CD14-positive monocyte (primary cell): ENCODE results near the gene ACOT7. TPM values are rescaled to one million over a fixed set of nuclear protein-coding genes. Genes with fewer than 3 reads are reported as not detected.

Source experiments
- DNase-seq, 3 donors: peaks; one replicate each; pipeline ENCODE4 v3.0.0-alpha.2; 2011 to 2022
- H2AFZ ChIP-seq: 2 replicates; pipeline ENCODE4 v1.6.0; 2012; ENCODE audit warnings: mild to moderate bottlenecking, low read depth, low read length, inconsistent platforms; ENCODE audit not compliant: insufficient read depth, poor library complexity, severe bottlenecking
- H3K27ac ChIP-seq, 2 donors: 1 replicate in 1 of 2; 2 replicates in 1 of 2; pipeline ENCODE4 v1.5.1; 2012 to 2013; ENCODE audit warnings: low read length in 2 of 2, control low read depth in 1 of 2, inconsistent platforms in 1 of 2, low read depth in 1 of 2, mild to moderate bottlenecking in 1 of 2
- H3K27me3 ChIP-seq, 2 donors: one replicate each; pipeline versions ENCODE4 v1.6.0 to v1.6.1; 2011 to 2013; ENCODE audit warnings: low read length in 2 of 2; ENCODE audit not compliant: control insufficient read depth in 2 of 2, insufficient read depth in 2 of 2
- H3K36me3 ChIP-seq, 2 donors: replicated peaks in 1 of 2; 1 replicate in 1 of 2; 2 replicates in 1 of 2; pipeline versions ENCODE4 v1.5.1 to v1.6.1; 2012 to 2013; ENCODE audit warnings: low read length in 2 of 2, control low read depth in 1 of 2, inconsistent platforms in 1 of 2, mild to moderate bottlenecking in 1 of 2; ENCODE audit not compliant: insufficient read depth in 2 of 2, control insufficient read depth in 1 of 2
- H3K4me1 ChIP-seq, 2 donors: 1 replicate in 1 of 2; 2 replicates in 1 of 2; pipeline versions ENCODE4 v1.5.1 to v1.6.1; 2012 to 2013; ENCODE audit warnings: low read length in 2 of 2, control low read depth in 1 of 2, inconsistent platforms in 1 of 2, mild to moderate bottlenecking in 1 of 2, moderate library complexity in 1 of 2; ENCODE audit not compliant: insufficient read depth in 2 of 2, control insufficient read depth in 1 of 2
- H3K4me2 ChIP-seq: replicated peaks from 2 replicates; pipeline ENCODE3; 2012; ENCODE audit warnings: low read length, moderate library complexity, mild to moderate bottlenecking; ENCODE audit not compliant: poor library complexity, severe bottlenecking; ENCODE audit errors: extremely low read depth
- H3K4me3 ChIP-seq, 3 experiments: fragments of 200-600 bp in 1 of 3; sonication (generic) in 1 of 3; replicated peaks in 1 of 3; 1 replicate in 2 of 3; 2 replicates in 1 of 3; pipeline ENCODE4 v1.5.1; 2011 to 2013; ENCODE audit warnings: low read length in 3 of 3, mild to moderate bottlenecking in 3 of 3, control low read depth in 2 of 3, low read depth in 2 of 3, inconsistent platforms in 1 of 3, moderate library complexity in 1 of 3
- H3K79me2 ChIP-seq: 2 replicates; pipeline ENCODE4 v1.6.0; 2012; ENCODE audit warnings: mild to moderate bottlenecking, control low read depth, inconsistent platforms, low read length, moderate library complexity; ENCODE audit not compliant: insufficient read depth
- H3K9ac ChIP-seq: 2 replicates; pipeline ENCODE4 v1.6.0; 2017; ENCODE audit warnings: low read length, mild to moderate bottlenecking; ENCODE audit not compliant: insufficient read depth, poor library complexity, severe bottlenecking
- H3K9me3 ChIP-seq, 2 donors: replicated peaks in 1 of 2; 1 replicate in 1 of 2; 2 replicates in 1 of 2; pipeline versions ENCODE4 v1.5.1 to v1.6.1; 2012 to 2013; ENCODE audit warnings: low read length in 2 of 2, control low read depth in 1 of 2; ENCODE audit not compliant: control insufficient read depth in 1 of 2, insufficient read depth in 1 of 2
- H4K20me1 ChIP-seq: 2 replicates; pipeline ENCODE4 v1.6.0; 2012; ENCODE audit warnings: mild to moderate bottlenecking, low read length, control low read depth, moderate library complexity; ENCODE audit not compliant: insufficient read depth
- H3K27ac Mint-ChIP-seq, 7 donors: one replicate each; pipeline ENCODE4 v1.8.0; 2020; ENCODE audit warnings: mild to moderate bottlenecking in 7 of 7, mixed read lengths in 7 of 7, moderate library complexity in 6 of 7, inconsistent platforms in 2 of 7
- H3K27me3 Mint-ChIP-seq, 3 donors: one replicate each; pipeline ENCODE4 v1.8.0; 2021 to 2022; ENCODE audit warnings: low read depth in 3 of 3, mild to moderate bottlenecking in 3 of 3, mixed read lengths in 3 of 3, moderate library complexity in 3 of 3, inconsistent platforms in 1 of 3
- H3K36me3 Mint-ChIP-seq, 2 donors: one replicate each; pipeline ENCODE4 v1.8.0; 2020; ENCODE audit warnings: mixed read lengths in 2 of 2, inconsistent platforms in 1 of 2, mild to moderate bottlenecking in 1 of 2
- H3K4me1 Mint-ChIP-seq: one replicate; pipeline ENCODE4 v1.8.0; 2020; ENCODE audit warnings: mild to moderate bottlenecking, mixed read lengths
- H3K4me3 Mint-ChIP-seq, 2 donors: one replicate each; pipeline ENCODE4 v1.8.0; 2020; ENCODE audit warnings: mild to moderate bottlenecking in 2 of 2, mixed read lengths in 2 of 2, moderate library complexity in 1 of 2
- H3K9me3 Mint-ChIP-seq, 7 donors: one replicate each; pipeline ENCODE4 v1.8.0; 2020 to 2022; ENCODE audit warnings: mixed read lengths in 7 of 7, mild to moderate bottlenecking in 6 of 7, moderate library complexity in 6 of 7, inconsistent platforms in 2 of 7
- CTCF ChIP-seq: fragments of 200-600 bp; IDR thresholded peaks from one replicate; pipeline ENCODE4 v1.8.0; 2022; ENCODE audit warnings: antibody characterized with exemption, mild to moderate bottlenecking
- WGBS: methylation state at CpG from one replicate; pipeline ENCODE4 v1.1.5; 2013; ENCODE audit warnings: missing lambda C conversion rate; ENCODE audit not compliant: insufficient coverage; 5-methylcytosine and 5-hydroxymethylcytosine counted together
- intact Hi-C, 2 donors: fragments of 100-400 bp; cut with micrococcal nuclease; formaldehyde crosslinking; loops; one replicate each; pipeline versions ENCODE4 v1.15.0 to v1.15.1; 2023
- polyA plus RNA-seq, 3 donors: library from polyadenylated mRNA; depleted of rRNA in 1 of 3; unstranded in 2 of 3; stranded (reverse) in 1 of 3; fragments of 300-500 nt in 2 of 3; fragments of >200 nt in 1 of 3; fragmentation: Illumina TruSeq in 2 of 3; gene quantifications; 1 replicate in 2 of 3; 2 replicates in 1 of 3; pipeline ENCODE4 v1.2.3, GENCODE V29; 2012 to 2021

Gene ACOT7
- polyA plus RNA-seq, 3 donors = 0.63 to 4.3 (median 1.4) TPM

GRCh38 chr1:6294080-6294889 is 99.3 kb downstream of the ACOT7 start:
- Mint-ChIP-seq H3K27ac (peak overlapping the region in 2 of 7 donors; percentile 8 to 41), H3K4me3 (no peak overlapping the region)
- intact Hi-C loops = no loop called here

GRCh38 chr1:6292102-6292501 is 101.5 kb downstream of the ACOT7 start:
- H3K79me2 ChIP-seq = no peaks in the 10 kb centered on the region
- no peaks in the 10 kb centered on the region for H4K20me1 ChIP-seq
- no peak overlapping the region for H3K4me3 ChIP-seq
- WGBS = 98% methylated on average over 10 of the region's 10 CpGs
- no peaks in the 10 kb centered on the region for H3K9me3 ChIP-seq
- peaks cover 10 to 14% of the 10 kb centered on the region in 2 donors for H3K36me3 Mint-ChIP-seq
- no peak for TF ChIP-seq CTCF
- peaks cover 3% of the 10 kb centered on the region for H3K4me1 Mint-ChIP-seq
- no peaks in the 10 kb centered on the region for H3K27me3 ChIP-seq
- H3K27ac Mint-ChIP-seq = no peak overlapping the region
- H3K36me3 ChIP-seq = peaks cover 0 to 4% of the 10 kb centered on the region in 2 donors
- no peak overlapping the region for H2AFZ ChIP-seq
- H3K4me3 Mint-ChIP-seq = no peak overlapping the region
- no peaks in the 10 kb centered on the region for H3K4me1 ChIP-seq
- no peak overlapping the region for H3K27ac ChIP-seq
- H3K9ac ChIP-seq = no peak overlapping the region
- peaks cover 0 to 3% (median 1%) of the 10 kb centered on the region in 3 donors for H3K27me3 Mint-ChIP-seq
- H3K4me2 ChIP-seq = no peak overlapping the region
- intact Hi-C loops = no loop called here
- DNase-seq = no peak
- peaks cover 0 to 3% (median 0%) of the 10 kb centered on the region in 7 donors for H3K9me3 Mint-ChIP-seq

More at GRCh38 chr1:6294080-6294889, 99.3 kb downstream of the ACOT7 start:
- Histone ChIP-seq H3K27me3 (no peaks in the 10 kb centered on the region), H3K79me2 (no peaks in the 10 kb centered on the region), H3K4me3 (no peak overlapping the region), H4K20me1 (no peaks in the 10 kb centered on the region), H3K9me3 (no peaks in the 10 kb centered on the region), H2AFZ (no peak overlapping the region), H3K36me3 (peaks cover 0 to 4% of the 10 kb centered on the region in 2 donors), H3K4me2 (no peak overlapping the region), H3K9ac (no peak overlapping the region), H3K27ac (no peak overlapping the region), H3K4me1 (no peaks in the 10 kb centered on the region)
- WGBS = 90% methylated on average over 13 of the region's 14 CpGs
- no peak for TF ChIP-seq CTCF
- H3K4me1 Mint-ChIP-seq = no peaks in the 10 kb centered on the region
- peaks cover 0 to 3% (median 1%) of the 10 kb centered on the region in 3 donors for H3K27me3 Mint-ChIP-seq
- DNase-seq = no peak
- peaks cover 10 to 14% of the 10 kb centered on the region in 2 donors for H3K36me3 Mint-ChIP-seq
- H3K9me3 Mint-ChIP-seq = no peaks in the 10 kb centered on the region
